HG03571 (cell line): ENCODE results near the gene VSIG8.
A peak's percentile ranks its signal among the peaks of the same experiment; 100 is the strongest.
"Not testable (repeated sequence)": the region's sequence is repeated elsewhere in the genome, so short reads cannot be mapped to it uniquely, and the experiment has no call there.

Source experiments
- ATAC-seq: cut with Tn5 transposase; IDR thresholded peaks from one replicate; pipeline ENCODE4 v1.9.1; 2021; ENCODE audit not compliant: unreplicated experiment

VSIG8 gene, protein sequence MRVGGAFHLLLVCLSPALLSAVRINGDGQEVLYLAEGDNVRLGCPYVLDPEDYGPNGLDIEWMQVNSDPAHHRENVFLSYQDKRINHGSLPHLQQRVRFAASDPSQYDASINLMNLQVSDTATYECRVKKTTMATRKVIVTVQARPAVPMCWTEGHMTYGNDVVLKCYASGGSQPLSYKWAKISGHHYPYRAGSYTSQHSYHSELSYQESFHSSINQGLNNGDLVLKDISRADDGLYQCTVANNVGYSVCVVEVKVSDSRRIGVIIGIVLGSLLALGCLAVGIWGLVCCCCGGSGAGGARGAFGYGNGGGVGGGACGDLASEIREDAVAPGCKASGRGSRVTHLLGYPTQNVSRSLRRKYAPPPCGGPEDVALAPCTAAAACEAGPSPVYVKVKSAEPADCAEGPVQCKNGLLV

DNA sequence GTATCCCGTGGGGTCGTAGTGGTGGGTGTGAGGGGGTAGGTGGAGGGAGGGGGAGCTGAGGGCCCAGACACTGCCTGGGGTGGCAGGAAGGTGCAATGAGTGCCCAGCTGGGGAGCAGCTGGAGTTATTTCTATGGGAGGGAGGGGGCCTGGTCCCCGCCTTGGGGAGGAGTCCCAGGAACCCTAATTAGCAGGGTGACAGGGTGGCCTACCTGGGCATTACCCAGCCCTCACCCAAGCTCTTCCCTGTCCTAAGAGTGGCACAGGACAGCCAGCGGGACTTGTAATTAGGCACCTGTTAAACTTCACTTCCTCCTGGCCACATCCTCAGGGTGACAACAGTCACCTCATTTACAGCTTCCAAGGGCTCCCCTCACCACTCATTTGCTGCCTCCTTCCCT, at the start of gene VSIG8:
Gene VSIG8 (minus strand): TSS at position 101 of the 400 bp plus-strand sequence. CDS start 136 bp downstream, outside the sequence.
- ATAC-seq = no peak

DNA sequence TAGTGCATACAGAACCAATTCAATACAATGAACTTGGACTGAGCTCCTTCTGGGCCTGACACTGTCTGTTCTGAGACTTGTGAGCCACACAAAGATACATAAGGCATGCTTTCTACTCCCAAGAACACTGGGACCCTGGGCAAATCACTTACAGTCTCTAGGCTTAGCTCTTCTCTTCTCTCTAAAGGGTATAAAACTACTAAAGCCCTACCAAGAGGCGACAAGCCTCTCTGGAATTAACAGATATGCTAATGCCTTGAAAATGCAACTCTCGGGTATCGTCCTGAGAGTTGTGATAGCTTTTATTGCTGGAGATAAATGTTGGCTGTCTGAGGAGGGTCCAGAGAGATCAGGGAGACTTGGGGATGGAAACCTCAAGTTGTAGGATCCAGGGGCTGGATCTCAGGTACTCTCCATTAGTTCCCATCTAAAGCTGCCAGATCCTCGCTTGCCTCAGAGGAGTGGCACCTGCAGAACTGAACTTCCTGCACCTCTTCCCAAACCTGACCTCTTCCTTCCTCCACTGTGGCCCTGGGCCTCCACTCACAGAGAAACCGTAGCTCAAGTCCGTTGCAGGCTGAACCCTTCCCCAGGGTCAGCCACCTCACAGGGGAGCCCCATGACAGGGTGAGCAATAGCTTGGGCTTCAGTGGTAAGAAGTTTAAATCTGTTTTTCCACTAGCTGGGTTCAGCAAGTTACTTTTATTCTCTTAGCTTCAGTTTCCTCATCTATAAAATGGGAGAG, 49.0 kb upstream of the VSIG8 start:
- no peak for ATAC-seq

DNA sequence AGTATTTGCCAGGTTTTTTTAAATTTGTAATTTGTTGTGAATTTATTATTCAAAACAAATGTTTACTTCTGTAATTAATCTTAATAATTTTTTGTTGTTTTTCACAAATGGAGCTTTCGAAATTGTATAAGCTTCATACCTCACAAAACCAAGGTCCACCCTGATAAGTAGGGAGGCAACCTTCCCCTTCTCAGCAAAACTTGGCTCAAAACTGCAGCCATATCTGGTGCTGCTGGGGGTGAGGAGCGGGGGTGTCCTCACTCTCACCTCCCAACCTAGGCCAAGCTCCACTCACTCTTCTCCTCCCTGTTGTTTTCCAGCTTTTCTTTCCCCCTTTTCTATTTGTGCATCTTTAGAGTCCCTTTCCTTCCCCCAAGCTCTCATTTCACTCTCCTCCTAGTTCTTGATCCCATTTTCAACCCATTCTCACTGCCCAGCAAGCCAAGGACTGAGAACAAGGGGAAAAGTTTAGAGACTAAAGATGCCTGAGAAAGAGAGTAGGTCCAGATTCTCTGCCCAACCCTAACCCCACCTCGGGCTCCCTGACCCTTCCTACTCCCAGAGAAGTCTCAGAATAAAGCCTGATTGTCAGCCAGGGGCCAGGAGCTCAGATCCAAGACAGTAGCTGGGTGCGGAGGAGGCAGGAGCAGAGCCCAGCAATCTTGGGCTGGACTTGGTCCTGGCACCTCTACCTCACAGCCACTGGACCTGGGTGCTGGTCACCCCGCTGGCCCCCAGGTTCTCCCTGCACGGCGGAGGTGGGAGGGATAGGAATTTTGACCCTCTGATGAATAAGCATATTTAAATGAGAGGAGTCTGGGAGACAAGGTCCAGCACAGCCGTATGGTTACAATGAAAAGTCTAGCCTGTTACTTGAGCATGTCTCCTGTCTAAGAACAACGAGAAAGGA, 45.8 kb upstream of the VSIG8 start:
- ATAC-seq = no peak

DNA sequence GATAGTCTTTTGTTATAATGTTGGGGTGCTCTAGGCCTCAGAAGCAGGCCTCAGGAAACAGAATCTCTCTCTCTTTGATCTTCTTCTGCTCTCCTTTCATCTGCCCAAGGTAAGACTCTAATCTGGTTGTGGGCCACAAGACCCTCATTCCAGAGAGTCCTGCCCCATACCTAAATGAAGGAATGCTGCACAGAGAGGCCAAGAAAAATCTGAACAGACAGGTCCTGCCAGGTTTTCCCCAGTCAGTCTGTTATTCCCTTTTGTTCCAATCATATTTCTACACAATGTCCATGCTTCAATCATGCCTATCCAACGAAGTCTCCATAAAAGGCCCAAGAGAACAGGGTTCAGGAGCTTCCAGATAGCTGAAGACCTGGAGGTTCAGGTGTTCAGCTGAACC, 44.5 kb upstream of the VSIG8 start:
- no peak for ATAC-seq

DNA sequence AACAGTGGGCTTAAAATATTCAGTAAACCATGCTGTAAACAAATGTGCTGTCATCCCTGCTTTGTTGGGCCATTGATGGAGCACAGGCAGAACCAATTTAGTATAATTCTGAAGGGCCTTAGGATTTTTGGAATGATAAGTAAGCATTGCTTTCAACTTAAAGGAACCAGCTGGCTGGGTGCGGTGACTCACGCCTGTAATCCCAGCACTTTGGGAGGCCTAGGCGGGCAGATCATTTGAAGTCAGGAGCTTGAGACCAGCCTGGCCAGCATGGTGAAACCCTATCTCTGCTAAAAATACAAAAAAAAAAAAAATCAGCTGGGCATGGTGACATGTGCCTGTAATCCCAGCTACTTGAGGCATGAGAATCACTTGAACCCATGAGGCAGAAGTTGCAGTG, 41.6 kb upstream of the VSIG8 start:
- not testable (repeated sequence) for ATAC-seq

DNA sequence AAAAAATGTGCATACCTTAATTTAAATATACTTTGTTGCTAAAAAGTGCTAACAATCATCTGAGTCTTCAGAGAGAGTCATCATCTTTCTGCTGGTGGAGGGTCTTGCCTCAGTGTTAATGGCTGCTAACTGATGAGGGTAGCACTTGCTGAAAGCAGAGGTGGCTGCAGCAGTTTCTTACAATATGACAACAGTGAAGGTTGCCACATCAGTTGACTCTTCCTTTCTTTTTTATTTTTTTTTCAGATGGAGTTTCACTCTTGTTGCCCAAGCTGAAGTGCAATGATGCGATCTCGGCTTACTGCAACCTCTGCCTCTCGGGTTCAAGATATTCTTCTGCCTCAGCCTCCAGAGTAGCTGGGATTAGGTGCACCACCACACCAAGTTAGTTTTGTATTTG, 40.1 kb upstream of the VSIG8 start:
- no peak for ATAC-seq

DNA sequence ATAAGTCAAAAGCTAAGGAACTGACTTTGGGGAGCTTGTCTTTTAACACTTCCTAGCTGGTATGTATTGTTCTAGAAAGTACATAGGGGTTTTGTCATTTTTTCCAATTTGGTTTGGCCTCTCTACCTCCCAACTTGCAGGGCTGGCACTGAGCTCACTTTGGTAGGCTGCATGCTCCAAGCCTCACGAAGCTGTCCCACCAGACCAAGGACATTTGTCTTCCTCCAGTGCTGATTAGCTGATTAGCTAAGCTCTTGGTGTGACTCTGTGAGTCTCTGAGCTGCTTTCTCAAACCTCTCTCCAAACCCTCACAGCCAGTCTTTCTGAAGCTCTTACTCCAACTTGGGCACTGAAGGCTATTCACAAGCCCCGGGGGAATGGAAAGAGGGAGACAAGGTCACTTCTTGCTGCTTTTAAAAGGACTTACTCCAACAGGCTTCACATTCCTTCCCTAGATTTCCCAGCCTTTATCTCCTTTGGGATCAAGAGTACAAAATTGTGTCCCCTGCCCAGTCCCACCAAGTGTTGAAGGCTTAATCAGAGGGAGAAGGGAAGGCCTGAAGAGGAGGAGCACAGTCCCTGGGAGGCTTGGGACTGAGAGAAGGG, 38.4 kb upstream of the VSIG8 start:
- no peak for ATAC-seq

DNA sequence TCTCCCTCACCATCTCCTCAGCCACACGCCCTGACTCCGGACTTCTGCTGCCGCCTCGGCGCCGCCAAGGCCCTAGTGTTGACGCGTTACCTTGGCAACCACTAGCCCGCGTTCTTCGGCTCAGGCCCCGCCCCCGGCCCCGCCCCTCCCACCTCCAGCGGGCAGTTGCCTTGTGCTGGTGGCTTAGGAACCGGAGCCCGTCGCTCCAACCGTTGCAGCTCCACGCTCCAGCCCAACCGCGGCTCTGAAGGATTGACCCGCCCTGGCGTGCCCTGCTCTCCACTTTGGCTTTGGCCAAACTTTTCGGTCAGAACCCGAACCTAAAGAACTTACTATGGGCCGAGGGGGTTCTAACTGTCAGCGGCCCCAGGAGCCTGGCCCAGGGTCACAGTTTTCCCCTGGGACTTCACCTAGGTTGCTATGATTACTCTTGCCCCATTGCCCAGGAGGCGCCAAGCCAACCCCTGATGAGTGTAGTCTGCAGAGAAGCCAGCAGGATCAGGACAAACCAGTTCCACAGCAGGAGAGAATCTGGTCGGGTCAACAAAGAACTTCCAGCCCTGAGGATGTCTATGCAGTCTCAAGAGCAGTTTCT, 37.7 kb upstream of the VSIG8 start, which contains the start of gene CFAP45:
Gene CFAP45 (minus strand): TSS at position 80 of the 595 bp plus-strand sequence. CDS start 67 bp downstream, at position 13.
- ATAC-seq = no peak

DNA sequence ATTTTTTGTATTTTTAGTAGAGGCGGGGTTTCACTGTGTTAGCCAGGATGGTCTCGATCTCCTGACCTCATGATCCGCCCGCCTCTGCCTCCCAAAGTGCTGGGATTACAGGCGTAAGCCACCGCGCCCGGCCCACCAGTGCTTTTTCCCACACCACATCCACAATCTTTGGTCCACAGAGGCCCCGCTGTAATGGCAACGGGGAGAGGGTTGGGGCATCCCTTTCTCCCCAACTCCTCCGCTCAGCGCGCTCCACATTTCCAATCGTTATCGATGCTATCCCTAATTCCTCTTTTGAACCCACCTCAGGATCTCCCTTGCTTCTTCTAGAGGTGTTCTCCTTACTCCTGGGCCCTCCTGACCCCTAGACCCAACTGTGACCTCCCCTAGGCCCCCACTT, 37.2 kb upstream of the VSIG8 start:
- ATAC-seq = not testable (repeated sequence)

DNA sequence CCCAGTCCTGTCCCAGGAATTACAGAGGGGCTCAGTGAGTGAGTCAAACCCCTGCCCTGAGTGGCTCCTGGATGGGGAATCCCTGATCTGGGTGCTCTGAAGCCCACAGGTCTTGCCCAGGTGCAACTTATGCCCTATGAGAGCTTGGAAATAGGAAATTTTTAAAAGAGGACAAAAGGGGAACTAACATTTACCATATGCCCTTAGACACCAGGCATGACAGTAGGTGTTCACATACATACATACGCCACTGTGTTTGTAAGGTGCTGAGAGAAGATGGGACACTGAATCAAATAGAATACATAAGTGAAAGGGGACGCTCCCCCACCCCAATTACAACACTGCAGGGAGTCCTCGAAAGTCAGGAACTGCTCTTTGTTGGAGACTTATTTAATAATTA, 36.1 kb upstream of the VSIG8 start:
- no peak for ATAC-seq

DNA sequence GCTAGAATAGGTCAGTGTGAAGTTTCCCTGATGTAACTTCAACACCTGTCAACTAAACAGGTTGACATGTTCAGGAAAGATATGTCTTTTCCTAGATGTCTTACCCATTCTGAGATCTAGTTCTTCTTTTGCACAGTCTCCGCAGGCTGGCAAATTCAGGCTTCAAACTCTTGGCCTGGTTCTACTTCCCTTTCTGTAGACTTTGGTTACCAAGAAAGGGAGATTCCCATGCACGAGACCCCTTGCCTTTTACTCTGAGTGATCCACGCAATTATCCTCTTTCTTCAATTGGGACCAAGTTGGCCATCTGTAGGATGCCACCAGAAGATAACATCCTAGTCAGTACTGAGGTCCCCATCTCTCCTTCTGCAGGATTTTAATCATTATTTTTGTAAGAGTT, 35.5 kb upstream of the VSIG8 start:
- ATAC-seq = no peak

DNA sequence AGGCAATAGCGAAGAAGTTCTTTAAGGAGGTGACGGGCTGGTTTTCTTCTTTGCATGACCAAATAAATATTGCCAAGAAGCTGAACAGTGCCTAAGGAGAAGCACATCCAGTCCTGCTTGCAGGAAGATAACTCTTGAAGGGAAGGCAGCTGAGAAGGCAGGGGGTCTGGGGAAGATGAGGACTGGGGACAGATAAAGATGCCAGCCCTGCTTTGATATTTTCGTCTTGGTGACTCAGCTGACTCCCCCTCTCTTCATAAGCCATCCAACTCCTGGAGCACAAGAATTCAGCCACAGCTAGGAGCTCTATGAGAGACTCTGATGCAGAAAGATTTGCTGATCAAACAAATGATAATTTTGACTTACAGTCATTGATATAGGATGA, 34.1 kb upstream of the VSIG8 start:
- no peak for ATAC-seq

DNA sequence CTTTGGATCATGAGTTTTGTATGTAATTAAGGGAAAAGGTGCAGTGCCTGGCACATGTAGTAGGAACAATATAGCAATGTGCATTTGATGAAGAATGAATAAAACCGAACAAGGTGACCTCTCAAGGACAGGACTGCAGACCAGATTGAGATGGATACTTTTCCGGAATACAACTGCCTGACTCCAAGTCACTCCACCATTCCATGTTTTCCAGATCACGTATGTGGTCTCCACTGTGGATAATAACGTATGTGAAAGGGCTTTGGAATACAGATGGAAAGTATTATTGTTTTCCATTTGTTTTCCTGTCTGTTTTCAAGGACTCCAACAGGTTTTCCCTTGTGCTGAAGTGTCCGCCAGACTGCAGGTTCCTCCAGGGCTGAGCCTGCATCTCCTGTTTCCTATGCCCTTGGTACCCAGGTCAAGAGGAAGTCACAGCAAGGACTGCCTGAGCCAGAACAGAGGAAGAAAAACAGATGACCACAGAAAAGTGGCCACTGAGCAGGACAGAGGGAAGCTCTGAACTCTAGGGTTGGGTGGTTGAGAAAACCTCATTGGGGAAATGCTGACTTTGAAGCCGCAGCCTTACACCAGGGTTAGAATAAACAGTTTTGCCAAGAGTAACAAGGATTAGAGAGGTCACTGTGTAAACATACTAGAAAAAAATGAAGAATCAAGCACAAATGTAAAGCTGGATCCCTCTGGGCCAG, 33.5 kb upstream of the VSIG8 start:
- no peak for ATAC-seq

DNA sequence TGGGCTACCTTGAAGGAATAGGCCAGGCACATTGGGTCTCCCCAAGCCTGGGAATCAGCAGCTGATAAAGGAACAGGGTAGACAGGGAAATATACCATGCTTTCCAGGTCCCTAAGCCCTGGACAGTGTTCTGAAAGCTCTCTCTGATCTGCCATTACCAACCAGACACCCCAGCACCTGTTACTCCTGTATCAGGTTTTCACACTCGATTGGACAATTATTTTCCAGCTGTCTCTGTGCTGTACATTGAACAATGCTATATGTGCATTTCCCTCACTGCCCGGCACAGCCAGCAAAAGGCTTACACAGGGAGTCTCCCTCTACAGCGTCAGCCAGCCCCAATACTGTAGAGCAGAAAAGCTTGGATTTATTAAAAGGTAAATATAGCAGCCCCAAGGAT, 32.8 kb upstream of the VSIG8 start:
- no peak for ATAC-seq

DNA sequence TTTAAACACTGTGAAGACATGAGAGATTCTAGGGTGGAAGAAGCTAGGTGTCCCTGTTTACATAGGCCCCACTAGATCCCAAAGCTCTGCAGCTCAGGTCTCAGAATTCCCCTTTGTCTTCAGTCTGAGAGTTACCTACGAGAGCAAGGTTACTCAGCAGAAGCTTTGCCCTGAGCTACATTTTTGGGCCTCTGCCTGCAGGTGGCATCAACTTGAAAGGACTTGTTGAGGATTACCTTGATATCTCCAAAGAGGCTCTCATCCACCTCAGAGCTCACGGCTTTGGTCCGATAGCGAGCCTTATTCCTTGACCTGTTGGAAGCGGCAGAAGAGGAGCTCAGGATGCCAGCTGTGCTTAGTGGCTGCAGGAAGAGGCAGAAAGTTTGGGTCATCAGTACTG, 30.5 kb upstream of the VSIG8 start:
- ATAC-seq = no peak

DNA sequence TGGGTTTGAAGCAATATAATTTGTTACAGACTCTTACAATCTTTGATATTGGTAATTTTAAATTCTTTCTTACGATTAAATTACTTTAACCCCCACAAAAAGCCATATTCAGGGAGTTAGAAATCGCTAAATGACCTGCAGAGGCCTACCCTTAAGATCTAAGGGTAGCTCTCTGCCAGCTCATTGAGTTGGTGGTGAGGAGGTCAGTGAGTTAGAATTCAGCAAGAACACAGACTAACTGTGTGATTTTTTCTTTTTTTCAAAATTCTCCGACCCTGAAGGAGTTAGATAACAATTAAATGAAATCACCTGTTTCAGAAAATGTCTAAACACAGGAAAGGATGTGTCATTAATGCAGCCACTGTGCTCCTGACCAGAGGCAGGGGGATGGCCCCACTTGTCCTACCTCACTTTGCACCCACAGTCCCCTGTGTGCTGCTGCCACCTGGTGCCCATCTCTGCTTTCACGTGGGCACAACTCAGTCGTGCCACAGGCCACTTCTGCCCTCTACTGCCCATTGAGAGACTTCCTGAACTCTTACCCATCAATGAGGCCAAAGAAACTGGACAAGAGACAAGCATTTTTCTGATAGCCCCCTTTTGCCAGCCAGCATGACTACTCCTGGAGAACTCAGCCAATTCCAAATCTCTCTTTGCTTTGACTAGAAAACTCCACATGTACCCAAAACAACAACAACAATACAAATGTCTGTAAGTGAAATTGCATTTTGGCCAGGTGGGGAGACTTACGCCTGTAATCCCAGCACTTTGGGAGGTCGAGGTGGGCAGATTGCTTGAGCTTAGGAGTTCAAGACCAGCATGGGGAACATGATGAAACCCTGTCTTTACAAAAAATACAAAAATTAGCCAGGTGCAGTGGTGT, 29.1 kb upstream of the VSIG8 start:
- peak; percentile 68 for ATAC-seq

DNA sequence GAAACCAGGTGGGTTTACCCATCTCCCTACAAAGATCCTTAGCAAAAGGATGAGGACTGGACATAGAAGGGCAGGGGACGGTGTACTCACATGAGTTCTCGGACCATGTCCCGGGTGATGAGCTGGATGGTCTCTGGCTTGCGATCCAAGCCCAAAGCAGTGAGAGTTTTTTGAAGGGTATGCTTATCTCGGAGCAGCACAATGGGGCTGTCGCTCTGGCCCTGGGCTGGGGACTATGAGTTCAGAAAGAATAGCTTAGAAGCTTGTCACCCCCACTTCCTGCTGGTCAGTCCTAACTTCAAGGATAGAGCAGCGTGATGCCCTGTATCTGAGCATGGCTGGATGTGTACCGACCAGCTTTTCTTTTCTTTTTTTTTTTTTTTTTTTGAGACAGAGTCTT, 27.9 kb upstream of the VSIG8 start:
- no peak for ATAC-seq

DNA sequence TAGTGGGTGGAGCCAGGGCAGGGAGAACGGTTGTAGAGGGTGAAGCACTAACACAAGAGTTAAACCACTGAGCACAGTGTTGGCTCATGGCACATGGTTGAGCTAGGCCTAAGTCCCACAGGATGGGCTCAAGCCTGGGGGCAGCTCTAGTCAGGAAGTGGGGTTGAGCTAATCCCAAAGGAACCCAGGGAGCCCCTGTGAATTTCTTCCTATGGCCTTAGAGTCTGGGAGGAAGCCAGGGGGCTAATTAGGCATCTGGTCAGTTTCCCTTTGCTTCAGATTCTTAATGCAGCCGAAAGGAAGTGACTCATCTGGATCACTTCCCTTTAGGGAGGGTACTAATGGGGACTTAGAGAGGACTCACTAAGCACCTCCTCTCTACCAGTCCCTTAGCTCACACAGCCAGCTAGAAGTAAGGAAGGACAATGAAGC, 27.4 kb upstream of the VSIG8 start:
- peak; percentile 92 for ATAC-seq

DNA sequence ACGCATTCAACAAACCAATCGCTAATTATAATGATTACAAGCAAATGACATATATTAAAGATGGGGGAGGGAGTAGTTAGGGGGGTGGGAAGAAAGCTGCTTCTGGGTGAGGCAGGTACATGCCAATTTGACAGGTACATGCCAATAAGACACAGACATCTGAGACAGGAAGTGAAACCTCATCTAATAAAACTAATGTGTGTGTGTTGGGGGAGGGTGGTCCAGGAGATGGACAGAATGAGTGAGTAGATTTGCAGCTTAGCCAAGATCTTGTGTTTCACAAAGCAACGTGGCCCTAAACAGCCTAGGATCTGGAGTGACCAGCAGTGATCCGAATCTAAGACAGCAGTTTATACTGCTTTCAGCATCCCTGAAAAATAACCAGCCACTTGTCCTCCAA, 26.7 kb upstream of the VSIG8 start:
- ATAC-seq = no peak
